Neural crest cell (in vitro differentiated cells): Measurements from ENCODE around the gene LRSAM1. TPM values are rescaled to one million over a fixed set of nuclear protein-coding genes. Genes with fewer than 3 reads are reported as not detected.
A peak's percentile ranks its signal among the peaks of the same experiment; 100 is the strongest.

Experiments used
- DNase-seq: peaks from one replicate; pipeline ENCODE4 v3.0.0; 2021; ENCODE audit warnings: low read depth, mixed read lengths, low spot score
- H3K27ac Mint-ChIP-seq: one replicate; pipeline ENCODE4 v1.8.0; 2021; ENCODE audit warnings: mild to moderate bottlenecking, mixed read lengths; ENCODE audit not compliant: unreplicated experiment
- H3K27me3 Mint-ChIP-seq: 2 replicates; pipeline ENCODE4 v1.8.0; 2021; ENCODE audit warnings: low read depth, mild to moderate bottlenecking, mixed read lengths
- H3K36me3 Mint-ChIP-seq: 2 replicates; pipeline ENCODE4 v1.8.0; 2021; ENCODE audit warnings: low read depth, mild to moderate bottlenecking, mixed read lengths
- H3K4me1 Mint-ChIP-seq: 2 replicates; pipeline ENCODE4 v1.8.0; 2021; ENCODE audit warnings: mixed read lengths
- H3K4me3 Mint-ChIP-seq: one replicate; pipeline ENCODE4 v1.8.0; 2021; ENCODE audit warnings: mild to moderate bottlenecking, mixed read lengths
- H3K9me3 Mint-ChIP-seq: 2 replicates; pipeline ENCODE4 v1.8.0; 2021; ENCODE audit warnings: mixed read lengths
- CTCF ChIP-seq: fragments of 200-600 bp; sonication (generic); conservative IDR thresholded peaks from 2 replicates; pipeline ENCODE4 v1.5.0; 2021; ENCODE audit warnings: antibody characterized with exemption, mild to moderate bottlenecking
- long read RNA-seq: library from polyadenylated mRNA; unstranded; transcript quantifications from one replicate; pipeline ENCODE4 v2.0.0, GENCODE V29; 2020
- total RNA-seq: library from RNA; stranded (reverse); gene quantifications from 2 replicates; pipeline ENCODE4 v1.2.1, GENCODE V29; 2021

Gene LRSAM1
- 17.3 and 21.5 TPM in 2 replicates for total RNA-seq
- long read RNA-seq, partial matches to known transcripts, result 12 of 17 reads
- long read RNA-seq, other reads (novel, unspliced or antisense), result 5 of 17 reads

GRCh38 chr9:127450830-127451607 is at the start of gene LRSAM1, which contains the start of gene RPL12:
TSS of gene LRSAM1 (plus strand) at chr9:127451510. CDS start at chr9:127454528, 3,018 bp downstream.
TSS of gene RPL12 (minus strand) at chr9:127451406. CDS start at chr9:127451317, 89 bp downstream.
- H3K4me1 Mint-ChIP-seq, result peaks cover 46% of the 10 kb centered on the region
- H3K27ac Mint-ChIP-seq, result peak within 1 kb of the TSS; percentile 98
- H3K27me3 Mint-ChIP-seq, result peaks cover 2% of the 10 kb centered on the region
- peak; percentile 16 for TF ChIP-seq CTCF
- H3K4me3 Mint-ChIP-seq, result peak within 1 kb of the TSS; percentile 99
- H3K36me3 Mint-ChIP-seq, result peaks cover 50% of the 10 kb centered on the region
- no peaks in the 10 kb centered on the region for H3K9me3 Mint-ChIP-seq
- peak; percentile 100 for DNase-seq

- Mint-ChIP-seq H3K36me3 (no peaks in the 10 kb centered on the region), H3K27me3 (no peaks in the 10 kb centered on the region), H3K27ac (no peak overlapping the region), H3K9me3 (no peaks in the 10 kb centered on the region), H3K4me3 (no peak overlapping the region), H3K4me1 (peaks cover 6% of the 10 kb centered on the region)
- no peak for TF ChIP-seq CTCF
- no peak for DNase-seq
Observed at GRCh38 chr9:127402401-127403090, 48.8 kb upstream of the LRSAM1 start.

GRCh38 chr9:127403507-127404192 is 47.7 kb upstream of the LRSAM1 start:
- Mint-ChIP-seq H3K27me3 (no peaks in the 10 kb centered on the region), H3K4me1 (no peaks in the 10 kb centered on the region), H3K9me3 (no peaks in the 10 kb centered on the region), H3K36me3 (no peaks in the 10 kb centered on the region), H3K27ac (no peak overlapping the region), H3K4me3 (no peak overlapping the region)
- TF ChIP-seq CTCF, result no peak
- no peak for DNase-seq

- Mint-ChIP-seq H3K27ac (no peak overlapping the region), H3K4me3 (no peak overlapping the region), H3K36me3 (no peaks in the 10 kb centered on the region), H3K9me3 (no peaks in the 10 kb centered on the region), H3K27me3 (no peaks in the 10 kb centered on the region), H3K4me1 (no peaks in the 10 kb centered on the region)
- DNase-seq, result no peak
- no peak for TF ChIP-seq CTCF
Observed at GRCh38 chr9:127404631-127405030, 46.7 kb upstream of the LRSAM1 start.

- DNase-seq, result no peak
- Mint-ChIP-seq H3K4me1 (no peaks in the 10 kb centered on the region), H3K36me3 (no peaks in the 10 kb centered on the region), H3K27ac (no peak overlapping the region), H3K4me3 (no peak overlapping the region), H3K27me3 (no peaks in the 10 kb centered on the region), H3K9me3 (no peaks in the 10 kb centered on the region)
- TF ChIP-seq CTCF, result no peak
Observed at GRCh38 chr9:127405344-127406125, 45.8 kb upstream of the LRSAM1 start.
